Measurements from ENCODE around the gene RPLP1. TPM values are rescaled to one million over a fixed set of nuclear protein-coding genes. Genes with fewer than 3 reads are reported as not detected.

RPLP1 gene
- total and polyA plus RNA-seq, 12 donors: 1,068 to 2,100 (median 1,266) TPM

DNA sequence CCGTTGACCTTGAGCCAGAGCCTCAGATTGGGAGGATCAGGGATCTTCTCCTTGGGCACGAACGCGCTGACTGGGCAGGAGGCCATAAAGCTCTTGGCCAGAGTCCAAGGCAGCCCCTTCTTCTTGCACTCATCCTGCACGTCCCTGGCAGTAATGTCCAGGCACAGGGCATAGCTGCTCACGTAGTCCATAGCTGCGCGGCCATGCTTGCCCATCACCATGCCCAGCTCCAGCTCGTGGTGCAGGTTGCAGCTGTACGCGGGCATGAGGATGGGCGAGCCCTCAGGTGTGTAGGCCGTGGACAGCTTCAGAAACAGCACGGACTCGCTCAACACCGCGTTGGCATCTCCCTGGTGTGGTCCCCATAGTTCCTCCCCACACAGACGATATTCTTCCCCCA is 17.9 kb upstream of the RPLP1 start:
- H3K27me3 ChIP-seq: no peaks in the 10 kb centered on the region
- TF ChIP-seq, protein P1, sequence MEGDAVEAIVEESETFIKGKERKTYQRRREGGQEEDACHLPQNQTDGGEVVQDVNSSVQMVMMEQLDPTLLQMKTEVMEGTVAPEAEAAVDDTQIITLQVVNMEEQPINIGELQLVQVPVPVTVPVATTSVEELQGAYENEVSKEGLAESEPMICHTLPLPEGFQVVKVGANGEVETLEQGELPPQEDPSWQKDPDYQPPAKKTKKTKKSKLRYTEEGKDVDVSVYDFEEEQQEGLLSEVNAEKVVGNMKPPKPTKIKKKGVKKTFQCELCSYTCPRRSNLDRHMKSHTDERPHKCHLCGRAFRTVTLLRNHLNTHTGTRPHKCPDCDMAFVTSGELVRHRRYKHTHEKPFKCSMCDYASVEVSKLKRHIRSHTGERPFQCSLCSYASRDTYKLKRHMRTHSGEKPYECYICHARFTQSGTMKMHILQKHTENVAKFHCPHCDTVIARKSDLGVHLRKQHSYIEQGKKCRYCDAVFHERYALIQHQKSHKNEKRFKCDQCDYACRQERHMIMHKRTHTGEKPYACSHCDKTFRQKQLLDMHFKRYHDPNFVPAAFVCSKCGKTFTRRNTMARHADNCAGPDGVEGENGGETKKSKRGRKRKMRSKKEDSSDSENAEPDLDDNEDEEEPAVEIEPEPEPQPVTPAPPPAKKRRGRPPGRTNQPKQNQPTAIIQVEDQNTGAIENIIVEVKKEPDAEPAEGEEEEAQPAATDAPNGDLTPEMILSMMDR (IDR thresholded peaks at IDR 0.05): no peak
- no peak for ATAC-seq
- no peak for DNase-seq
- H3K4me1 ChIP-seq: peaks cover 0 to 7% (median 0%) of the 10 kb centered on the region in 9 donors
- intact Hi-C loops (cut with DNase I): no loop called here
- WGBS, 2 donors: 87 to 92% methylated on average over 18 of the region's 18 CpGs
- no peak overlapping the region for H3K4me3 ChIP-seq
- H3K27ac ChIP-seq: no peak overlapping the region
- H3K9me3 ChIP-seq: no peaks in the 10 kb centered on the region
- peaks cover 0 to 29% (median 0%) of the 10 kb centered on the region in 9 donors for H3K36me3 ChIP-seq

DNA sequence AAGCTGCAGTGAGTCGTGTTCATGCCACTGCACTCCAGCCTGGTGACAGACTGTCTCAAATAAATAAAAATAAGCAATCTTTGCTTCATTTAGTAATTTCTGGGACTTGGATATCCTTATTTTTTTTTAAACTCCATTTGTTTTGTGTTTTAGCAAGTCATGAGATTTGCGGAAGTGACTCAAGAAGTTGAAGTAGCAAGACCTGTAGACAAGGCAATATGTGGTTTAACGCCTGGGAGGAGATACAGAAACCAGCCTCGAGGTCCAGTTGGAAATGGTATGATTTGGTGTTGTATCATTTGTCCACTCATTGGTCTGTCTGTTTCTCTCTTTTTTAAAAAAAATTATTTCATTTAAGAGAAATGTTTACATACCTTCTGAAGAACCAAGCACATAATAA is 16.6 kb upstream of the RPLP1 start:
- DNase-seq: no peak
- WGBS, 2 donors: 92 to 97% methylated on average over 4 of the region's 4 CpGs
- TF ChIP-seq, protein P1 (IDR thresholded peaks at IDR 0.05): no peak
- no peak overlapping the region for H3K27ac ChIP-seq
- intact Hi-C loops (cut with DNase I): no loop called here
- no peak for ATAC-seq
- no peaks in the 10 kb centered on the region for H3K9me3 ChIP-seq
- H3K27me3 ChIP-seq: no peaks in the 10 kb centered on the region
- no peak overlapping the region for H3K4me3 ChIP-seq
- peaks cover 0 to 21% (median 0%) of the 10 kb centered on the region in 9 donors for H3K36me3 ChIP-seq
- peaks cover 0 to 7% (median 0%) of the 10 kb centered on the region in 9 donors for H3K4me1 ChIP-seq

DNA sequence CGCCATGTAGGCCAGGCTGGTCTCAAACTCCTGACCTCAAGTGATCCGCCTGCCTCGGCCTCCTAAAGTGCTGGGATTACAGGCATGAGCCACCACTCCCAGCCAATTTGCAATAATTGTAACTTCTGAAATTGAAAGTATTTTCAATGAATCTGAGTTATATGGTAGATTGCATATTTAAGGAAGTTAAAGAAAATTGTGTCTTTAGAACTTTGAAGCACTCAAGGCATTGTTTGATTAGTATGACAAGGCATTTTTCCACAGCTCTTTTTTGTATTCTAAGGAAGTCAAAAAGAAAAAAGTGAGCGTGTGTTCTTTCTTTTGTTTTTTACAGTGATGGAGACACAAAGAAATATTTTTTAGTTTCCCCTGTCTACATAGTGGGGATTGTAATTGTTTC is 15.7 kb upstream of the RPLP1 start:
- Histone ChIP-seq H3K27ac (peak overlapping the region in 1 of 10 donors; percentile 50), H3K36me3 (peaks cover 0 to 29% (median 0%) of the 10 kb centered on the region in 9 donors), H3K9me3 (no peaks in the 10 kb centered on the region), H3K27me3 (no peaks in the 10 kb centered on the region), H3K4me3 (no peak overlapping the region), H3K4me1 (peaks cover 0 to 7% (median 0%) of the 10 kb centered on the region in 9 donors)
- DNase-seq (no peak), ATAC-seq (no peak)
- 94 to 98% methylated on average over 4 of the region's 4 CpGs for WGBS, 2 donors
- TF ChIP-seq, protein P1 (IDR thresholded peaks at IDR 0.05): no peak
- intact Hi-C loops (cut with DNase I): no loop called here

DNA sequence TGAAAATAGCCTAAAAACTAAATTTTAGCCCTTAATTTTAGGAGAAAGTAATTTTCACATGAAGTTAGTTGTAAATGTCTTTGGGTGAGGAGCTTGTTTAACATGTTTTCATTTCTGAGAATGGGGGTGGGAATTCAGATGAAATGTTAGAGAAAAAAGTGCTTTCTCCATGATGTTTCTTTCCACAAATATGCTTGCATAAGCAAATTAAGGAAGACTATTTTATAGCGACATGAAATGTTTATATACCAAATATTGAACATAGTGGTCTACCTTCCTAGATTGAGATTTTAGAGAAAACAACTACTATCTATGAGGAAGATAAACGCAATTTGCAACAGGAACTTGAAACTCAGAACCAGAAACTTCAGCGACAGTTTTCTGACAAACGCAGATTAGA is 13.0 kb upstream of the RPLP1 start:
- Histone ChIP-seq H3K9me3 (no peaks in the 10 kb centered on the region), H3K4me1 (peaks cover 0 to 7% (median 0%) of the 10 kb centered on the region in 9 donors), H3K36me3 (peaks cover 0 to 23% (median 0%) of the 10 kb centered on the region in 9 donors), H3K27me3 (no peaks in the 10 kb centered on the region), H3K4me3 (peak overlapping the region in 1 of 10 donors; percentile 25), H3K27ac (peak overlapping the region in 1 of 10 donors; percentile 13)
- DNase-seq: no peak
- TF ChIP-seq, protein P1 (IDR thresholded peaks at IDR 0.05): no peak
- intact Hi-C loops (cut with DNase I): no loop called here
- ATAC-seq: no peak
- WGBS, 2 donors: 84 to 91% methylated on average over 4 of the region's 4 CpGs

Measured in heart right ventricle (tissue), 16 donors.